ENCODE data around the gene PDXK. TPM values are rescaled to one million over a fixed set of nuclear protein-coding genes. Genes with fewer than 3 reads are reported as not detected.

The PDXK gene
- total RNA-seq, 1 experiment from 2014 or later: 313 TPM

GRCh38 chr21:43741423-43742096, 22.6 kb downstream of the PDXK start:
- no peak for DNase-seq (ENCODE audit: low spot score)

GRCh38 chr21:43743947-43744346, 25.0 kb downstream of the PDXK start:
- DNase-seq (ENCODE audit: low spot score): no peak

GRCh38 chr21:43744725-43745124, 25.8 kb downstream of the PDXK start:
- no peak for DNase-seq (ENCODE audit: low spot score)

- DNase-seq (ENCODE audit: low spot score): no peak
Measured at GRCh38 chr21:43745772-43746517, 27.0 kb downstream of the PDXK start.

GRCh38 chr21:43748622-43749021, 29.7 kb downstream of the PDXK start:
- DNase-seq (ENCODE audit: low spot score): no peak

- no peak for DNase-seq (ENCODE audit: low spot score)
Measured at GRCh38 chr21:43749651-43750262, 30.8 kb downstream of the PDXK start.

GRCh38 chr21:43750339-43751033, 31.6 kb downstream of the PDXK start:
- no peak for DNase-seq (ENCODE audit: low spot score)

GRCh38 chr21:43751955-43752591, 33.1 kb downstream of the PDXK start:
- DNase-seq (ENCODE audit: low spot score): no peak

- no peak for DNase-seq (ENCODE audit: low spot score)
Measured at GRCh38 chr21:43752758-43753438, 34.0 kb downstream of the PDXK start.

- DNase-seq (ENCODE audit: low spot score): no peak
Measured at GRCh38 chr21:43753439-43753799, 34.5 kb downstream of the PDXK start.

GRCh38 chr21:43754948-43755781, 36.2 kb downstream of the PDXK start:
- DNase-seq (ENCODE audit: low spot score): no peak

- no peak for DNase-seq (ENCODE audit: low spot score)
Measured at GRCh38 chr21:43755820-43756594, 37.1 kb downstream of the PDXK start.

GRCh38 chr21:43757601-43758000, 38.7 kb downstream of the PDXK start:
- DNase-seq (ENCODE audit: low spot score): peak; percentile 67

GRCh38 chr21:43758111-43758641, 39.2 kb downstream of the PDXK start:
- DNase-seq (ENCODE audit: low spot score): peak; percentile 55

GRCh38 chr21:43758811-43759210, 39.9 kb downstream of the PDXK start:
- DNase-seq (ENCODE audit: low spot score): no peak

- no peak for DNase-seq (ENCODE audit: low spot score)
Measured at GRCh38 chr21:43759651-43760050, 40.7 kb downstream of the PDXK start.

GRCh38 chr21:43760391-43760958, 41.5 kb downstream of the PDXK start:
- DNase-seq (ENCODE audit: low spot score): no peak

- DNase-seq (ENCODE audit: low spot score): no peak
Measured at GRCh38 chr21:43761886-43762285, 43.0 kb downstream of the PDXK start.

Data from A172 (cell line).